HCT116 (cell line): ENCODE results near the gene PLCB1. TPM values are rescaled to one million over a fixed set of nuclear protein-coding genes. Genes with fewer than 3 reads are reported as not detected.

ENCODE experiments used
- ATAC-seq: fragments of 200-7000 bp; cut with Tn5 transposase; 2 replicates; pipeline ENCODE4 v1.9.1; 2020; ENCODE audit warnings: mild to moderate bottlenecking, moderate library complexity
- BruUV-seq: library from RNA; stranded (reverse); fragments of 400-500 nt; replicated peaks from 2 replicates; lab custom pipeline; 2021; lab: Mats Ljungman, UMichigan
- CTCF ChIA-PET: fragments of 300-600 bp; sonication (Branson Sonifier 250); formaldehyde crosslinking; loops from one replicate; lab custom pipeline; 2021; ENCODE audit warnings: antibody characterized with exemption; lab: Charles Lee
- POLR2A ChIA-PET: fragments of 300-600, 350-600 bp; sonication (Branson Sonifier 250); formaldehyde crosslinking; loops from one replicate; lab custom pipeline; 2021; ENCODE audit warnings: antibody characterized with exemption; lab: Charles Lee
- RAD21 ChIA-PET, 2 experiments: fragments of 300-600 bp; sonication (Branson Sonifier 250); formaldehyde crosslinking; loops; one replicate each; lab custom pipeline; 2023; ENCODE audit warnings: low total read pairs in 2 of 2; ENCODE audit not compliant: uncharacterized antibody in 2 of 2, unreplicated experiment in 2 of 2, low non-redundant PET in 1 of 2; lab: Charles Lee
- DNase-seq: peaks from one replicate; pipeline ENCODE4 v3.0.0-alpha.2; 2010; ENCODE audit warnings: low read depth, low spot score
- H2AFZ ChIP-seq: fragments of 200-600 bp; shearing (Covaris generic), sonication (generic); 2 replicates; pipeline ENCODE4 v1.6.1; 2017; ENCODE audit warnings: low read depth, mixed run types, mixed read lengths, antibody characterized with exemption, low read length; ENCODE audit not compliant: poor library complexity, severe bottlenecking
- H3K27ac ChIP-seq: 2 replicates; pipeline ENCODE4 v1.5.1; 2012; ENCODE audit warnings: low read depth, low read length
- H3K27me3 ChIP-seq: fragments of 200-600 bp; sonication (generic); 2 replicates; pipeline ENCODE4 v1.6.1; 2016; ENCODE audit warnings: mixed run types, low read length, mixed read lengths; ENCODE audit not compliant: insufficient read depth
- H3K36me3 ChIP-seq, 2 experiments: fragments of 200-500 bp in 1 of 2; fragments of 200-600 bp in 1 of 2; sonication (Bioruptor generic) in 1 of 2; sonication (generic) in 1 of 2; 2 replicates each; pipeline versions ENCODE4 v1.5.1 to v1.6.1; 2014 to 2016; ENCODE audit warnings: low read length in 2 of 2, inconsistent platforms in 1 of 2, mixed read lengths in 1 of 2, mixed run types in 1 of 2; ENCODE audit not compliant: insufficient read depth in 2 of 2, control insufficient read depth in 1 of 2
- H3K4me1 ChIP-seq, 2 experiments: fragments of 200-600 bp in 1 of 2; sonication (generic) in 1 of 2; 2 replicates each; pipeline versions ENCODE4 v1.5.1 to v1.6.1; 2012 to 2017; ENCODE audit warnings: low read length in 2 of 2, inconsistent platforms in 1 of 2, mild to moderate bottlenecking in 1 of 2, mixed read lengths in 1 of 2, mixed run types in 1 of 2, moderate library complexity in 1 of 2; ENCODE audit not compliant: insufficient read depth in 2 of 2, control insufficient read depth in 1 of 2
- H3K4me2 ChIP-seq: fragments of 200-600 bp; sonication (generic); 2 replicates; pipeline ENCODE4 v1.6.1; 2017; ENCODE audit warnings: mixed run types, low read length, mixed read lengths
- H3K4me3 ChIP-seq, 2 experiments: fragments of 200-600 bp in 1 of 2; sonication (generic) in 1 of 2; replicated peaks in 1 of 2; 2 replicates each; pipeline ENCODE4 v1.5.1; 2011 to 2016; ENCODE audit warnings: low read length in 2 of 2, control low read depth in 1 of 2, low read depth in 1 of 2, mild to moderate bottlenecking in 1 of 2, mixed read lengths in 1 of 2, mixed run types in 1 of 2
- H3K79me2 ChIP-seq: fragments of 200-600 bp; sonication (generic); 2 replicates; pipeline ENCODE4 v1.6.1; 2017; ENCODE audit warnings: mild to moderate bottlenecking, mixed run types, low read length, moderate library complexity, mixed read lengths; ENCODE audit not compliant: insufficient read depth
- H3K9ac ChIP-seq: fragments of 200-600 bp; sonication (generic); 2 replicates; pipeline ENCODE4 v1.6.1; 2016; ENCODE audit warnings: low read length, mixed read lengths
- H3K9me2 ChIP-seq: fragments of 200-600 bp; sonication (generic), shearing (Covaris generic); 2 replicates; pipeline ENCODE4 v1.6.1; 2017; ENCODE audit warnings: mixed run types, mild to moderate bottlenecking, moderate library complexity; ENCODE audit not compliant: insufficient read depth
- H3K9me3 ChIP-seq, 2 experiments: fragments of 200-500 bp in 1 of 2; fragments of 200-600 bp in 1 of 2; sonication (Bioruptor generic) in 1 of 2; sonication (generic) in 1 of 2; 2 replicates each; pipeline ENCODE4 v1.6.1; 2014 to 2017; ENCODE audit warnings: low read length in 2 of 2, mixed read lengths in 2 of 2, inconsistent platforms in 1 of 2, low read depth in 1 of 2, mild to moderate bottlenecking in 1 of 2, mixed run types in 1 of 2, moderate library complexity in 1 of 2; ENCODE audit not compliant: control insufficient read depth in 1 of 2, insufficient read depth in 1 of 2
- H4K20me1 ChIP-seq: fragments of 200-600 bp; sonication (generic), shearing (Covaris generic); 2 replicates; pipeline ENCODE4 v1.6.1; 2017; ENCODE audit warnings: mixed run types, mild to moderate bottlenecking, moderate library complexity; ENCODE audit not compliant: insufficient read depth
- ATF3 ChIP-seq: IDR thresholded peaks from 2 replicates; pipeline ENCODE4 v1.6.1; 2012
- CBX3 ChIP-seq: IDR thresholded peaks from 2 replicates; pipeline ENCODE4 v1.6.1; 2012; ENCODE audit warnings: low read depth
- CEBPB ChIP-seq: IDR thresholded peaks from 2 replicates; pipeline ENCODE4 v1.6.1; 2012; ENCODE audit warnings: low read depth
- CTCF ChIP-seq, 3 experiments: fragments of 200-600 bp in 1 of 3; sonication (generic) in 1 of 3; IDR thresholded peaks in 2 of 3; conservative IDR thresholded peaks in 1 of 3; 2 replicates each; pipeline ENCODE4 v1.5.1; 2012 to 2017; ENCODE audit warnings: low read depth in 2 of 3, low read length in 2 of 3, antibody characterized with exemption in 1 of 3, borderline replicate concordance in 1 of 3, control low read depth in 1 of 3, mild to moderate bottlenecking in 1 of 3, mixed read lengths in 1 of 3, mixed run types in 1 of 3, moderate library complexity in 1 of 3; ENCODE audit not compliant: insufficient read depth in 1 of 3
- EGR1 ChIP-seq: IDR thresholded peaks from 2 replicates; pipeline ENCODE4 v1.6.1; 2012; ENCODE audit warnings: low read depth
- ELF1 ChIP-seq: IDR thresholded peaks from 2 replicates; pipeline ENCODE4 v1.6.1; 2012; ENCODE audit warnings: low read depth, borderline replicate concordance
- EZH2 ChIP-seq: fragments of 200-600 bp; sonication (generic); IDR thresholded peaks from 2 replicates; pipeline ENCODE4 v1.6.1; 2017; ENCODE audit warnings: antibody characterized with exemption, mixed run types
- FOSL1 ChIP-seq: IDR thresholded peaks from 2 replicates; pipeline ENCODE4 v1.6.1; 2012; ENCODE audit warnings: low read depth
- JUND ChIP-seq: IDR thresholded peaks from 2 replicates; pipeline ENCODE4 v1.6.1; 2012
- MAX ChIP-seq: IDR thresholded peaks from 2 replicates; pipeline ENCODE4 v1.6.1; 2012
- POLR2A ChIP-seq: IDR thresholded peaks from 2 replicates; pipeline ENCODE4 v1.7.0; 2011; ENCODE audit warnings: borderline replicate concordance; ENCODE audit not compliant: insufficient read depth, insufficient read length; ENCODE audit errors: extremely low read depth
- RAD21 ChIP-seq: IDR thresholded peaks from 2 replicates; pipeline ENCODE4 v1.6.1; 2012; ENCODE audit warnings: low read depth, mild to moderate bottlenecking
- REST ChIP-seq: IDR thresholded peaks from 2 replicates; pipeline ENCODE4 v1.6.1; 2012; ENCODE audit warnings: low read depth
- SP1 ChIP-seq: IDR thresholded peaks from 2 replicates; pipeline ENCODE4 v1.6.1; 2012; ENCODE audit warnings: low read depth
- SRF ChIP-seq: IDR thresholded peaks from 2 replicates; pipeline ENCODE4 v1.6.1; 2012; ENCODE audit warnings: low read depth
- TCF7L2 ChIP-seq: IDR thresholded peaks from 2 replicates; pipeline ENCODE4 v1.7.0; 2011; ENCODE audit warnings: borderline replicate concordance, inconsistent platforms; ENCODE audit not compliant: insufficient read depth, insufficient read length; ENCODE audit errors: extremely low read depth
- YY1 ChIP-seq: IDR thresholded peaks from 2 replicates; pipeline ENCODE4 v1.6.1; 2011; ENCODE audit warnings: low read length, low read depth, moderate library complexity, mild to moderate bottlenecking; ENCODE audit not compliant: insufficient replicate concordance; ENCODE audit errors: extremely low read depth
- ZBTB33 ChIP-seq: IDR thresholded peaks from 2 replicates; pipeline ENCODE4 v1.6.1; 2011; ENCODE audit warnings: mild to moderate bottlenecking, low read length, moderate library complexity; ENCODE audit not compliant: insufficient replicate concordance; ENCODE audit errors: extremely low read depth
- ZFX ChIP-seq: fragments of 450-650 bp; IDR thresholded peaks from 2 replicates; pipeline ENCODE4 v1.6.1; 2017
- intact Hi-C: fragments of 100-400 bp; cut with micrococcal nuclease; formaldehyde crosslinking; loops from 2 replicates; pipeline ENCODE4 v1.10.0; 2022
- total RNA-seq: library from RNA; stranded (reverse); gene quantifications from one replicate; pipeline ENCODE4 v1.2.1, GENCODE V29; 2021; ENCODE audit not compliant: unreplicated experiment

PLCB1 gene
- total RNA-seq, 1 experiment from 2014 or later: 15.8 TPM

- Histone ChIP-seq H3K27ac (no peak overlapping the region), H3K4me1 (no peaks in the 10 kb centered on the region), H2AFZ (no peak overlapping the region), H3K27me3 (no peaks in the 10 kb centered on the region), H3K36me3 (no peaks in the 10 kb centered on the region), H3K4me2 (no peak overlapping the region), H3K4me3 (no peak overlapping the region), H4K20me1 (no peaks in the 10 kb centered on the region), H3K9me3 (no peaks in the 10 kb centered on the region), H3K79me2 (no peaks in the 10 kb centered on the region), H3K9me2 (no peaks in the 10 kb centered on the region), H3K9ac (no peak overlapping the region)
- BruUV-seq: no TSS peak
- CTCF ChIA-PET: no interaction called here
- RAD21 ChIA-PET: no interaction called here
- ATAC-seq (no peak), DNase-seq (no peak)
- TF ChIP-seq POLR2A: no peak
- TF ChIP-seq CBX3: no peak
- no peak for TF ChIP-seq CEBPB
- TF ChIP-seq ZBTB33: no peak
- TF ChIP-seq ZFX: no peak
- TF ChIP-seq ATF3: no peak
- TF ChIP-seq ELF1: no peak
- no peak for TF ChIP-seq JUND
- TF ChIP-seq REST: no peak
- no peak for TF ChIP-seq RAD21
- no peak for TF ChIP-seq TCF7L2
- no peak for TF ChIP-seq EZH2
- no peak for TF ChIP-seq SRF
- no peak for TF ChIP-seq FOSL1
- TF ChIP-seq EGR1: no peak
- TF ChIP-seq YY1: no peak
- no peak for TF ChIP-seq CTCF (IDR thresholded peaks at IDR 0.05 in 2 of 3, conservative IDR thresholded peaks at IDR 0.05 in 1 of 3; ENCODE audit: borderline replicate concordance in 1 of 3, insufficient read depth in 1 of 3, low read depth in 2 of 3, low read length in 2 of 3)
- no peak for TF ChIP-seq MAX
- TF ChIP-seq SP1: no peak
- intact Hi-C loops: no loop called here
- POLR2A ChIA-PET: no interaction called here
Measured at GRCh38 chr20:8449123-8449522, 317.1 kb downstream of the PLCB1 start.
